ENCODE results near the gene GUCY1B1.

- TF ChIP-seq, protein P1, sequence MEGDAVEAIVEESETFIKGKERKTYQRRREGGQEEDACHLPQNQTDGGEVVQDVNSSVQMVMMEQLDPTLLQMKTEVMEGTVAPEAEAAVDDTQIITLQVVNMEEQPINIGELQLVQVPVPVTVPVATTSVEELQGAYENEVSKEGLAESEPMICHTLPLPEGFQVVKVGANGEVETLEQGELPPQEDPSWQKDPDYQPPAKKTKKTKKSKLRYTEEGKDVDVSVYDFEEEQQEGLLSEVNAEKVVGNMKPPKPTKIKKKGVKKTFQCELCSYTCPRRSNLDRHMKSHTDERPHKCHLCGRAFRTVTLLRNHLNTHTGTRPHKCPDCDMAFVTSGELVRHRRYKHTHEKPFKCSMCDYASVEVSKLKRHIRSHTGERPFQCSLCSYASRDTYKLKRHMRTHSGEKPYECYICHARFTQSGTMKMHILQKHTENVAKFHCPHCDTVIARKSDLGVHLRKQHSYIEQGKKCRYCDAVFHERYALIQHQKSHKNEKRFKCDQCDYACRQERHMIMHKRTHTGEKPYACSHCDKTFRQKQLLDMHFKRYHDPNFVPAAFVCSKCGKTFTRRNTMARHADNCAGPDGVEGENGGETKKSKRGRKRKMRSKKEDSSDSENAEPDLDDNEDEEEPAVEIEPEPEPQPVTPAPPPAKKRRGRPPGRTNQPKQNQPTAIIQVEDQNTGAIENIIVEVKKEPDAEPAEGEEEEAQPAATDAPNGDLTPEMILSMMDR (IDR thresholded peaks at IDR 0.05 in 8 of 11, conservative IDR thresholded peaks at IDR 0.05 in 3 of 11), result no peak
- TF ChIP-seq POLR2AphosphoS5 (IDR thresholded peaks at IDR 0.05), result no peak
- no peak for TF ChIP-seq POLR2A (IDR thresholded peaks at IDR 0.05)
Observed at GRCh38 chr4:155765149-155765548, 6.3 kb downstream of the GUCY1B1 start.

Measured in spleen (tissue), 7 donors.